Measurements from ENCODE around the gene GCFC2. TPM values are rescaled to one million over a fixed set of nuclear protein-coding genes. Genes with fewer than 3 reads are reported as not detected.
A peak's percentile ranks its signal among the peaks of the same experiment; 100 is the strongest.
"Not testable (repeated sequence)": the region's sequence is repeated elsewhere in the genome, so short reads cannot be mapped to it uniquely, and the experiment has no call there.

Gene GCFC2
- total RNA-seq, 2 experiments from 2014 or later, result 30.5 to 36.4 TPM

GRCh38 chr2:75675908-75676307 is 34.8 kb downstream of the GCFC2 start:
- H3K36me3 Mint-ChIP-seq (ENCODE audit: low read depth), result peaks cover 34% of the 10 kb centered on the region
- no peaks in the 10 kb centered on the region for H3K27me3 Mint-ChIP-seq (ENCODE audit: low read depth)
- H3K27ac Mint-ChIP-seq, result no peak overlapping the region
- no peak overlapping the region for H3K4me3 Mint-ChIP-seq
- DNase-seq, result no peak
- intact Hi-C loops (cut with micrococcal nuclease), result loop anchor here (2.0 kb wide), 1 partner anchor 35 kb away; the partner anchor contains the start of gene GCFC2
- H3K4me1 Mint-ChIP-seq (ENCODE audit: low read depth), result peaks cover 8% of the 10 kb centered on the region
- CTCF ChIA-PET, result interaction anchor here (0.6 to 1.2 kb wide), 3 partner anchors 16 to 35 kb away, joined by 3 to 5 read pairs (median 3); no protein-coding TSS in a partner anchor
- no peaks in the 10 kb centered on the region for H3K9me3 Mint-ChIP-seq

- intact Hi-C loops (cut with micrococcal nuclease); H3K27me3 Mint-ChIP-seq (ENCODE audit: low read depth); H3K4me1 Mint-ChIP-seq (ENCODE audit: low read depth); DNase-seq; H3K9me3 Mint-ChIP-seq; H3K27ac Mint-ChIP-seq; H3K4me3 Mint-ChIP-seq: not testable (repeated sequence)
- peaks cover 35% of the 10 kb centered on the region for H3K36me3 Mint-ChIP-seq (ENCODE audit: low read depth)
- CTCF ChIA-PET, result interaction anchor here (0.6 to 0.9 kb wide), 2 partner anchors 18 to 35 kb away, joined by 3 read pairs; no protein-coding TSS in a partner anchor
These were observed 35.3 kb downstream of the GCFC2 start for GRCh38 chr2:75675423-75675822.

- no peak overlapping the region for H3K27ac Mint-ChIP-seq
- CTCF ChIA-PET, result interaction anchor here (1.1 to 1.9 kb wide), 3 partner anchors 9 to 26 kb away, joined by 3 to 8 read pairs (median 7); no protein-coding TSS in a partner anchor
- no peak for DNase-seq
- H3K4me1 Mint-ChIP-seq (ENCODE audit: low read depth), result peaks cover 4% of the 10 kb centered on the region
- no peak overlapping the region for H3K4me3 Mint-ChIP-seq
- peaks cover 42% of the 10 kb centered on the region for H3K36me3 Mint-ChIP-seq (ENCODE audit: low read depth)
- intact Hi-C loops (cut with micrococcal nuclease), result no loop called here
- no peaks in the 10 kb centered on the region for H3K9me3 Mint-ChIP-seq
- H3K27me3 Mint-ChIP-seq (ENCODE audit: low read depth), result no peaks in the 10 kb centered on the region
These were observed 42.8 kb downstream of the GCFC2 start for GRCh38 chr2:75667884-75668283.

- intact Hi-C loops (cut with micrococcal nuclease), result no loop called here
- no peaks in the 10 kb centered on the region for H3K27me3 Mint-ChIP-seq (ENCODE audit: low read depth)
- H3K36me3 Mint-ChIP-seq (ENCODE audit: low read depth), result peaks cover 43% of the 10 kb centered on the region
- H3K27ac Mint-ChIP-seq, result no peak overlapping the region
- no peak for DNase-seq
- no peaks in the 10 kb centered on the region for H3K9me3 Mint-ChIP-seq
- no peak overlapping the region for H3K4me3 Mint-ChIP-seq
- CTCF ChIA-PET, result interaction anchor here (0.6 to 1.8 kb wide), 3 partner anchors 11 to 1912 kb away, joined by 3 to 7 read pairs (median 4); no protein-coding TSS in a partner anchor
- H3K4me1 Mint-ChIP-seq (ENCODE audit: low read depth), result no peaks in the 10 kb centered on the region
These were observed 43.8 kb downstream of the GCFC2 start for GRCh38 chr2:75666911-75667310.

- no peak for DNase-seq
- Mint-ChIP-seq H3K36me3 (ENCODE audit: low read depth) (peaks cover 86% of the 10 kb centered on the region), H3K9me3 (peaks cover 17% of the 10 kb centered on the region), H3K4me1 (ENCODE audit: low read depth) (peaks cover 5% of the 10 kb centered on the region), H3K27me3 (ENCODE audit: low read depth) (no peaks in the 10 kb centered on the region), H3K4me3 (no peak overlapping the region), H3K27ac (no peak overlapping the region)
- intact Hi-C loops (cut with micrococcal nuclease), result no loop called here
- CTCF ChIA-PET, result interaction anchor here (0.6 to 1.0 kb wide), 2 partner anchors 15 to 386 kb away, joined by 3 read pairs; no protein-coding TSS in a partner anchor
These were observed 52.9 kb downstream of the GCFC2 start for GRCh38 chr2:75657798-75658197.

- DNase-seq, result no peak
- intact Hi-C loops (cut with micrococcal nuclease), result no loop called here
- no peaks in the 10 kb centered on the region for H3K27me3 Mint-ChIP-seq (ENCODE audit: low read depth)
These were observed 54.2 kb downstream of the GCFC2 start for GRCh38 chr2:75656563-75656962.

DNA sequence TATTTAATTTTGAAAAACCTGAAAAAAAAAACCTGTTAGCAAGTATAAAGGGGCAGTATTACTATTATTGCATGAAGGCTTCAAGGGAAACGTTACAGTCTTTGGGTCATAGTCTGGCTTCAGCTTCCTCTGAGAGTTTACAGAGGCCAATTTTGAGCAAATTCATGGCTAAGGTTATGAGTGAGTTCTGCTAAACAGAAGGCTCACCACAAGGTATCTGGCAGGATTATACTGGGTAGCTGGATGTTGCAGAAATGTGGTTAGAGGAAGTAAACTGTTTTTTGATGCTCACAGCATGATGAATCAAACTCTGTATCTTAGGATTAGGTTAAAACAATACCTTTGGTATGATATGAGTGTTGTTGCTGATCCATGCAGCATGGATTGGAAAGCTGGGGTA is 54.9 kb downstream of the GCFC2 start:
- Mint-ChIP-seq H3K27me3 (ENCODE audit: low read depth) (no peaks in the 10 kb centered on the region), H3K27ac (no peak overlapping the region), H3K4me3 (no peak overlapping the region), H3K36me3 (ENCODE audit: low read depth) (peaks cover 82% of the 10 kb centered on the region), H3K4me1 (ENCODE audit: low read depth) (peaks cover 8% of the 10 kb centered on the region), H3K9me3 (peaks cover 17% of the 10 kb centered on the region)
- no peak for DNase-seq
- intact Hi-C loops (cut with micrococcal nuclease), result no loop called here
- CTCF ChIA-PET, result interaction anchor here (1.3 kb wide), 1 partner anchor 14 kb away, joined by 3 read pairs; no protein-coding TSS in a partner anchor

More at GRCh38 chr2:75656563-75656962, 54.2 kb downstream of the GCFC2 start:
- CTCF ChIA-PET, result no interaction called here
- Mint-ChIP-seq H3K4me1 (ENCODE audit: low read depth) (peaks cover 6% of the 10 kb centered on the region), H3K36me3 (ENCODE audit: low read depth) (peaks cover 84% of the 10 kb centered on the region), H3K9me3 (peaks cover 17% of the 10 kb centered on the region), H3K4me3 (no peak overlapping the region), H3K27ac (no peak overlapping the region)

- Mint-ChIP-seq H3K36me3 (ENCODE audit: low read depth) (peaks cover 77% of the 10 kb centered on the region), H3K4me3 (no peak overlapping the region), H3K27ac (no peak overlapping the region), H3K9me3 (peaks cover 8% of the 10 kb centered on the region), H3K4me1 (ENCODE audit: low read depth) (peaks cover 16% of the 10 kb centered on the region), H3K27me3 (ENCODE audit: low read depth) (no peaks in the 10 kb centered on the region)
- DNase-seq, result no peak
- CTCF ChIA-PET, result no interaction called here
- intact Hi-C loops (cut with micrococcal nuclease), result no loop called here
These were observed 56.7 kb downstream of the GCFC2 start for GRCh38 chr2:75654012-75654411.

DNA sequence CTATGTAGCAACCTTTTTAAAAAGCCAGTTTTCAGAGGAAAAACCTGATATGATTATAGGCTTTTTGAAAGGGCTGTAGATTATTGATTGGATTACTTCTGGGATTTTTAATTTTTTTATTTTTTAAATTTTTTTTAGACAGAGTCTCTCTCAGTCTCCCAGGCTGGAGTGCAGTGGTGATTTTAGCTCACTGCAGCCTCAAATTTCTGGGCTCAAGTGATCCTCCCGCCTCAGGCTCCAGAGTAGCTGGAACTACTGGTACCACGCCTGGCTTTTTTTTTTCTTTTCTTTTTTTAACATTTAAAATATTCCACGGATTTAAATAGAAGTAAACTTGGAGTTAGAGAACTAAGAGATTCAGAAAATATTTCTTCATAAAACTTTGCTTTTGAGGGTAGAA is 62.9 kb downstream of the GCFC2 start:
- CTCF ChIA-PET, result interaction anchor here (0.7 to 2.8 kb wide), 3 partner anchors 9 to 439 kb away, joined by 4 to 9 read pairs (median 5); no protein-coding TSS in a partner anchor
- Mint-ChIP-seq H3K4me3 (peak overlapping the region; percentile 90), H3K9me3 (no peaks in the 10 kb centered on the region), H3K27me3 (ENCODE audit: low read depth) (no peaks in the 10 kb centered on the region), H3K27ac (peak overlapping the region; percentile 88), H3K36me3 (ENCODE audit: low read depth) (peaks cover 31% of the 10 kb centered on the region), H3K4me1 (ENCODE audit: low read depth) (peaks cover 28% of the 10 kb centered on the region)
- DNase-seq, result no peak
- intact Hi-C loops (cut with micrococcal nuclease), result loop anchor here (10.0 kb wide), 1 partner anchor 137 kb away; no protein-coding TSS in a partner anchor

- Mint-ChIP-seq H3K9me3 (no peaks in the 10 kb centered on the region), H3K27ac (peak within 1 kb of the TSS; percentile 88), H3K4me3 (peak within 1 kb of the TSS; percentile 90), H3K27me3 (ENCODE audit: low read depth) (no peaks in the 10 kb centered on the region), H3K4me1 (ENCODE audit: low read depth) (peaks cover 28% of the 10 kb centered on the region), H3K36me3 (ENCODE audit: low read depth) (peaks cover 24% of the 10 kb centered on the region)
- CTCF ChIA-PET, result interaction anchor here (1.1 to 2.8 kb wide), 2 partner anchors 12 to 30 kb away, joined by 4 to 9 read pairs; no protein-coding TSS in a partner anchor
- peak; percentile 86 for DNase-seq
- intact Hi-C loops (cut with micrococcal nuclease), result loop anchor here (1.0 to 10.0 kb wide), 3 partner anchors 63 to 689 kb away; partner anchors contain the start of genes GCFC2 and POLE4
These were observed 63.9 kb downstream of the GCFC2 start, which contains the start of gene MRPL19 for GRCh38 chr2:75646583-75647425. Gene MRPL19 (plus strand): TSS chr2:75646783. CDS start chr2:75646808, 25 bp downstream.

GRCh38 chr2:75646090-75646582 is 64.6 kb downstream of the GCFC2 start:
- Mint-ChIP-seq H3K4me3 (peak overlapping the region; percentile 90), H3K36me3 (ENCODE audit: low read depth) (peaks cover 20% of the 10 kb centered on the region), H3K9me3 (no peaks in the 10 kb centered on the region), H3K4me1 (ENCODE audit: low read depth) (peaks cover 24% of the 10 kb centered on the region), H3K27ac (peak overlapping the region; percentile 88), H3K27me3 (ENCODE audit: low read depth) (no peaks in the 10 kb centered on the region)
- DNase-seq, result no peak
- intact Hi-C loops (cut with micrococcal nuclease), result loop anchor here (1.0 to 10.0 kb wide), 3 partner anchors 64 to 688 kb away; partner anchors contain the start of genes GCFC2 and POLE4
- CTCF ChIA-PET, result interaction anchor here (1.1 to 2.8 kb wide), 2 partner anchors 12 to 31 kb away, joined by 4 to 9 read pairs; no protein-coding TSS in a partner anchor

DNA sequence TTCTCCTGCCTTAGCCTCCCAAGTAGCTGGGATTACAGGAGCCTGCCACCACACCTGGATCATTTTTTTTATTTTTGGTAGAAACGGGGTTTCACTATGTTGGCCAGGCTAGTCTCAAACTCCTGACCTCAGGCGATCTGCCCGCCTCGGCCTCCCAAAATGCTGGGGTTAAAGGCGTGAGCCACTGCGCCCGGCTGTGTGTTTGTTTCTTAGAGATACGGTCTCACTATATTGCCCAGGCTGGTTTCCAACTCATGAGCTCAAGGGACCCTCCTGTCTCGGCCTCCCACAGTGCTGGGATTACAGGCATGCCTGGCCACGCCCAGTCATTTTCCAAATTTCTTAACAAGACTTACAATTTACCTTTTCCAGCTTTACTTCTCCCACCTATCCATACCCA is 65.1 kb downstream of the GCFC2 start:
- peaks cover 28% of the 10 kb centered on the region for H3K4me1 Mint-ChIP-seq (ENCODE audit: low read depth)
- H3K4me3 Mint-ChIP-seq, result no peak overlapping the region
- intact Hi-C loops (cut with micrococcal nuclease), result loop anchor here (1.0 to 10.0 kb wide), 3 partner anchors 65 to 687 kb away; partner anchors contain the start of genes GCFC2 and POLE4
- H3K27me3 Mint-ChIP-seq (ENCODE audit: low read depth), result no peaks in the 10 kb centered on the region
- DNase-seq, result no peak
- CTCF ChIA-PET, result interaction anchor here (0.8 to 2.8 kb wide), 3 partner anchors 11 to 31 kb away, joined by 3 to 9 read pairs (median 4); no protein-coding TSS in a partner anchor
- H3K36me3 Mint-ChIP-seq (ENCODE audit: low read depth), result peaks cover 18% of the 10 kb centered on the region
- H3K27ac Mint-ChIP-seq, result no peak overlapping the region
- no peaks in the 10 kb centered on the region for H3K9me3 Mint-ChIP-seq

All from activated naive CD4-positive, alpha-beta T cell treated with anti-CD3 and anti-CD28 coated beads for 36 hours (primary cell).